ENCODE measurements around the gene AMBN. TPM values are rescaled to one million over a fixed set of nuclear protein-coding genes. Genes with fewer than 3 reads are reported as not detected.

Gene AMBN
- total RNA-seq, 1 donor from 2014 or later = not detected

- Mint-ChIP-seq H3K9me3 (ENCODE audit: low read depth) (peaks cover 2% of the 10 kb centered on the region), H3K27ac (no peak overlapping the region), H3K4me3 (ENCODE audit: low read depth) (no peak overlapping the region)
These were observed 37.5 kb downstream of the AMBN start for GRCh38 chr4:70629469-70630090.

GRCh38 chr4:70630162-70630561 is 38.1 kb downstream of the AMBN start:
- Mint-ChIP-seq H3K27ac (no peak overlapping the region), H3K4me3 (ENCODE audit: low read depth) (no peak overlapping the region), H3K4me1 (ENCODE audit: low read depth) (peaks cover 6% of the 10 kb centered on the region), H3K27me3 (no peaks in the 10 kb centered on the region), H3K9me3 (ENCODE audit: low read depth) (peaks cover 2% of the 10 kb centered on the region), H3K36me3 (ENCODE audit: insufficient read depth) (no peaks in the 10 kb centered on the region)
- DNase-seq (ENCODE audit: low spot score, unreplicated experiment) = no peak
- TF ChIP-seq CTCF (IDR thresholded peaks at IDR 0.05; ENCODE audit: unreplicated experiment) = no peak

More at GRCh38 chr4:70629469-70630090, 37.5 kb downstream of the AMBN start:
- DNase-seq (ENCODE audit: low spot score, unreplicated experiment) = no peak
- Mint-ChIP-seq H3K4me1 (ENCODE audit: low read depth) (peaks cover 6% of the 10 kb centered on the region), H3K36me3 (ENCODE audit: insufficient read depth) (no peaks in the 10 kb centered on the region), H3K27me3 (no peaks in the 10 kb centered on the region)
- no peak for TF ChIP-seq CTCF (IDR thresholded peaks at IDR 0.05; ENCODE audit: unreplicated experiment)

GRCh38 chr4:70632028-70632427 is 40.0 kb downstream of the AMBN start:
- TF ChIP-seq CTCF (IDR thresholded peaks at IDR 0.05; ENCODE audit: unreplicated experiment) = no peak
- no peak overlapping the region for H3K4me3 Mint-ChIP-seq (ENCODE audit: low read depth)
- no peak overlapping the region for H3K27ac Mint-ChIP-seq
- DNase-seq (ENCODE audit: low spot score, unreplicated experiment) = no peak
- H3K9me3 Mint-ChIP-seq (ENCODE audit: low read depth) = no peaks in the 10 kb centered on the region
- H3K36me3 Mint-ChIP-seq (ENCODE audit: insufficient read depth) = no peaks in the 10 kb centered on the region
- H3K4me1 Mint-ChIP-seq (ENCODE audit: low read depth) = peaks cover 3% of the 10 kb centered on the region
- H3K27me3 Mint-ChIP-seq = no peaks in the 10 kb centered on the region

- no peaks in the 10 kb centered on the region for H3K36me3 Mint-ChIP-seq (ENCODE audit: insufficient read depth)
- H3K27ac Mint-ChIP-seq = no peak overlapping the region
- no peak for TF ChIP-seq CTCF (IDR thresholded peaks at IDR 0.05; ENCODE audit: unreplicated experiment)
- DNase-seq (ENCODE audit: low spot score, unreplicated experiment) = no peak
- H3K9me3 Mint-ChIP-seq (ENCODE audit: low read depth) = no peaks in the 10 kb centered on the region
- no peaks in the 10 kb centered on the region for H3K27me3 Mint-ChIP-seq
- peaks cover 10% of the 10 kb centered on the region for H3K4me1 Mint-ChIP-seq (ENCODE audit: low read depth)
- H3K4me3 Mint-ChIP-seq (ENCODE audit: low read depth) = no peak overlapping the region
These were observed 42.4 kb downstream of the AMBN start for GRCh38 chr4:70634482-70634881.

- no peak overlapping the region for H3K27ac Mint-ChIP-seq
- peaks cover 10% of the 10 kb centered on the region for H3K4me1 Mint-ChIP-seq (ENCODE audit: low read depth)
- DNase-seq (ENCODE audit: low spot score, unreplicated experiment) = no peak
- H3K9me3 Mint-ChIP-seq (ENCODE audit: low read depth) = peaks cover 2% of the 10 kb centered on the region
- H3K27me3 Mint-ChIP-seq = no peaks in the 10 kb centered on the region
- no peak for TF ChIP-seq CTCF (IDR thresholded peaks at IDR 0.05; ENCODE audit: unreplicated experiment)
- H3K36me3 Mint-ChIP-seq (ENCODE audit: insufficient read depth) = no peaks in the 10 kb centered on the region
- H3K4me3 Mint-ChIP-seq (ENCODE audit: low read depth) = no peak overlapping the region
These were observed 45.3 kb downstream of the AMBN start for GRCh38 chr4:70637239-70637913.

All from progenitor cell of endocrine pancreas (in vitro differentiated cells).